OCI-LY7 (cell line): ENCODE measurements around the gene LYAR. TPM values are rescaled to one million over a fixed set of nuclear protein-coding genes. Genes with fewer than 3 reads are reported as not detected.

Experiments used
- BruUV-seq: library from RNA; stranded (reverse); fragments of 400-500 nt; replicated peaks from 2 replicates; lab custom pipeline; 2021; lab: Mats Ljungman, UMichigan
- CTCF ChIA-PET: fragments of 300-600 bp; sonication (Branson Sonifier 250); formaldehyde crosslinking; loops from one replicate; lab custom pipeline; 2022; ENCODE audit warnings: antibody characterized with exemption; ENCODE audit not compliant: unreplicated experiment; lab: Charles Lee
- POLR2A ChIA-PET: fragments of 300-600 bp; sonication (Branson Sonifier 250); formaldehyde crosslinking; loops from one replicate; lab custom pipeline; 2022; ENCODE audit warnings: antibody characterized with exemption; lab: Charles Lee
- DNase-seq: peaks from one replicate; pipeline ENCODE4 v3.0.0-alpha.2; 2015; ENCODE audit warnings: low spot score
- H2AFZ ChIP-seq: fragments of 200-600 bp; sonication (generic), shearing (Covaris generic); 2 replicates; pipeline ENCODE4 v1.6.1; 2014; ENCODE audit warnings: mild to moderate bottlenecking, antibody characterized with exemption, low read length, moderate library complexity
- H3K27ac ChIP-seq: fragments of 200-600 bp; sonication (generic); 2 replicates; pipeline ENCODE4 v1.5.1; 2014; ENCODE audit warnings: mixed run types, low read depth, mild to moderate bottlenecking, moderate library complexity, low read length, inconsistent platforms; ENCODE audit not compliant: poor library complexity, severe bottlenecking
- H3K36me3 ChIP-seq: fragments of 200-600 bp; sonication (generic); 2 replicates; pipeline ENCODE4 v1.6.1; 2014; ENCODE audit warnings: mild to moderate bottlenecking, antibody characterized with exemption, low read length, moderate library complexity, mixed read lengths; ENCODE audit not compliant: insufficient read depth
- H3K4me1 ChIP-seq: fragments of 200-600 bp; sonication (generic); 2 replicates; pipeline ENCODE4 v1.5.1; 2014; ENCODE audit warnings: mild to moderate bottlenecking, low read length; ENCODE audit not compliant: insufficient read depth, poor library complexity, severe bottlenecking
- H3K4me2 ChIP-seq: fragments of 200-600 bp; sonication (generic); 2 replicates; pipeline ENCODE4 v1.6.1; 2014; ENCODE audit warnings: mild to moderate bottlenecking, low read length
- H3K4me3 ChIP-seq: fragments of 200-600 bp; sonication (generic); 2 replicates; pipeline ENCODE4 v1.5.1; 2014; ENCODE audit warnings: mild to moderate bottlenecking, low read depth, low read length; ENCODE audit not compliant: poor library complexity, severe bottlenecking
- H3K79me2 ChIP-seq: fragments of 200-600 bp; sonication (generic); 2 replicates; pipeline ENCODE4 v1.6.1; 2016; ENCODE audit warnings: low read depth, mild to moderate bottlenecking, low read length, moderate library complexity, mixed read lengths; ENCODE audit not compliant: insufficient read depth
- H3K9me2 ChIP-seq: fragments of 200-600 bp; sonication (generic); 2 replicates; pipeline ENCODE4 v1.6.1; 2016; ENCODE audit warnings: mild to moderate bottlenecking, low read length, mixed read lengths; ENCODE audit not compliant: insufficient read depth
- H3K9me3 ChIP-seq: fragments of 200-600 bp; sonication (generic); 2 replicates; pipeline ENCODE4 v1.6.1; 2014; ENCODE audit warnings: mild to moderate bottlenecking, mixed run types, low read length, mixed read lengths
- H4K20me1 ChIP-seq: fragments of 200-600 bp; sonication (generic); 2 replicates; pipeline ENCODE4 v1.6.1; 2014; ENCODE audit warnings: mild to moderate bottlenecking, antibody characterized with exemption, low read length, moderate library complexity, mixed read lengths; ENCODE audit not compliant: insufficient read depth
- EZH2phosphoT487 ChIP-seq: fragments of 200-600 bp; sonication (generic); IDR thresholded peaks from 2 replicates; pipeline ENCODE4 v1.6.1; 2018; ENCODE audit warnings: low read depth, borderline replicate concordance, mild to moderate bottlenecking, mixed run types, antibody characterized with exemption, low read length, moderate library complexity, mixed read lengths
- intact Hi-C: fragments of 100-400 bp; cut with micrococcal nuclease; formaldehyde crosslinking; loops from one replicate; pipeline ENCODE4 v1.10.0; 2022; ENCODE audit not compliant: unreplicated experiment
- total RNA-seq, 2 experiments: library from RNA; depleted of rRNA in 1 of 2; stranded (reverse); fragments of >200 nt in 1 of 2; shearing (Covaris generic) in 1 of 2; gene quantifications; 2 replicates each; pipeline ENCODE4 v1.2.3, GENCODE V29; 2014 to 2022
- TF ChIP-seq, protein P1 (sequence below): fragments of 200-600 bp; sonication (generic); conservative IDR thresholded peaks from 2 replicates; pipeline ENCODE4 v1.5.1; 2014; ENCODE audit warnings: mild to moderate bottlenecking, antibody characterized with exemption, low read length, moderate library complexity, mixed read lengths

LYAR gene
- total RNA-seq, 2 experiments from 2014 or later = 58.5 to 58.8 TPM

DNA sequence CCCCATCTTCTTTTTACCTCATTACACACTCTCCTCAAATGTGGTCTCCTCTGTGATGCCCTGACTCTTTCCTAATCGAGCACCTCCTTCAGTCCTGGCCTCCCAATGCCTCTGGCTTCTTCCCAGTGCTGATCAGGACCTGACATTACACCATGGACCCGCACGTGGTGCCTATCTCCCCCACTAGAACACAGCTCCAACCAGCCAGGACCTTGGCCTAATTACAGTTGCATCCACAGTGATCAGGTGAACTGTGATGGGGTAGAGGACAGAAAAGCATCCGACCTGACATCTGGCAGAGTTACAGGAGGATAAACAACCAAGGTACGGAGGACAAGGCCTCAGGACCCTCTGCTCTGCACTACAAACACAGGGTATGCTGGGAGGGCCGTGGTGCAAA is 12.4 kb downstream of the LYAR start:
- intact Hi-C loops = no loop called here
- Histone ChIP-seq H3K79me2 (no peaks in the 10 kb centered on the region), H3K4me1 (no peaks in the 10 kb centered on the region), H2AFZ (no peak overlapping the region), H4K20me1 (no peaks in the 10 kb centered on the region), H3K36me3 (peaks cover 92% of the 10 kb centered on the region), H3K9me2 (no peaks in the 10 kb centered on the region), H3K4me2 (no peak overlapping the region), H3K4me3 (no peak overlapping the region), H3K9me3 (no peaks in the 10 kb centered on the region), H3K27ac (no peak overlapping the region)
- POLR2A ChIA-PET = interaction anchor here (0.7 to 1.1 kb wide), 2 partner anchors 9 to 29 kb away, joined by 3 read pairs; no protein-coding TSS in a partner anchor
- TSS peak; percentile 19 for BruUV-seq
- CTCF ChIA-PET = no interaction called here
- TF ChIP-seq, protein P1, sequence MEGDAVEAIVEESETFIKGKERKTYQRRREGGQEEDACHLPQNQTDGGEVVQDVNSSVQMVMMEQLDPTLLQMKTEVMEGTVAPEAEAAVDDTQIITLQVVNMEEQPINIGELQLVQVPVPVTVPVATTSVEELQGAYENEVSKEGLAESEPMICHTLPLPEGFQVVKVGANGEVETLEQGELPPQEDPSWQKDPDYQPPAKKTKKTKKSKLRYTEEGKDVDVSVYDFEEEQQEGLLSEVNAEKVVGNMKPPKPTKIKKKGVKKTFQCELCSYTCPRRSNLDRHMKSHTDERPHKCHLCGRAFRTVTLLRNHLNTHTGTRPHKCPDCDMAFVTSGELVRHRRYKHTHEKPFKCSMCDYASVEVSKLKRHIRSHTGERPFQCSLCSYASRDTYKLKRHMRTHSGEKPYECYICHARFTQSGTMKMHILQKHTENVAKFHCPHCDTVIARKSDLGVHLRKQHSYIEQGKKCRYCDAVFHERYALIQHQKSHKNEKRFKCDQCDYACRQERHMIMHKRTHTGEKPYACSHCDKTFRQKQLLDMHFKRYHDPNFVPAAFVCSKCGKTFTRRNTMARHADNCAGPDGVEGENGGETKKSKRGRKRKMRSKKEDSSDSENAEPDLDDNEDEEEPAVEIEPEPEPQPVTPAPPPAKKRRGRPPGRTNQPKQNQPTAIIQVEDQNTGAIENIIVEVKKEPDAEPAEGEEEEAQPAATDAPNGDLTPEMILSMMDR = no peak
- TF ChIP-seq EZH2phosphoT487 = no peak
- no peak for DNase-seq

DNA sequence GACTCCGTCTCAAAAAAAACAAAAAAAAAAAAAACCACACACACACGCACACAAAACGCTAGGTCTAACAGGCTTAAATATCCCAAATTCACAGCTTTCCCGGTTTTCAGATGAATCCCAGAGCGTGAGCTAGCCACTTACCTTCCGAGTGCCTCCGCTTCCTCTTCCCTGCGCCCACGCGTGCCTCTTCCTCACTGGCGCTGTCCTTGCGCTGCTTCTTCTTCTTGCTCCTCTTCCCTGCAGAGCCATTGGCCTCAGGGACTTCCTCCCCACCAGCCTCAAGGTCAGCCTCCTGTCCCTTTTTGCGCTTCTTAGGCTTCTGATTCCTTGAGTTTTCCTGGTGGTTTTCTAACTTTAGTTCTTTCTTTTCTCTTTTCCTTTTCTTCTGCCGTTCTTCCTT is 15.7 kb downstream of the LYAR start:
- Histone ChIP-seq H3K9me3 (no peaks in the 10 kb centered on the region), H3K36me3 (peaks cover 90% of the 10 kb centered on the region), H2AFZ (no peak overlapping the region), H3K9me2 (no peaks in the 10 kb centered on the region), H4K20me1 (no peaks in the 10 kb centered on the region), H3K4me2 (no peak overlapping the region), H3K79me2 (no peaks in the 10 kb centered on the region), H3K4me1 (no peaks in the 10 kb centered on the region), H3K4me3 (no peak overlapping the region), H3K27ac (no peak overlapping the region)
- ChIA-PET POLR2A (interaction anchor here (1.1 kb wide), 1 partner anchor 22 kb away, joined by 3 read pairs; no protein-coding TSS in a partner anchor), CTCF (interaction anchor here (0.5 kb wide), 1 partner anchor 9 kb away, joined by 3 read pairs; no protein-coding TSS in a partner anchor)
- intact Hi-C loops = no loop called here
- BruUV-seq = no TSS peak
- TF ChIP-seq, protein P1 = no peak
- no peak for TF ChIP-seq EZH2phosphoT487
- no peak for DNase-seq

DNA sequence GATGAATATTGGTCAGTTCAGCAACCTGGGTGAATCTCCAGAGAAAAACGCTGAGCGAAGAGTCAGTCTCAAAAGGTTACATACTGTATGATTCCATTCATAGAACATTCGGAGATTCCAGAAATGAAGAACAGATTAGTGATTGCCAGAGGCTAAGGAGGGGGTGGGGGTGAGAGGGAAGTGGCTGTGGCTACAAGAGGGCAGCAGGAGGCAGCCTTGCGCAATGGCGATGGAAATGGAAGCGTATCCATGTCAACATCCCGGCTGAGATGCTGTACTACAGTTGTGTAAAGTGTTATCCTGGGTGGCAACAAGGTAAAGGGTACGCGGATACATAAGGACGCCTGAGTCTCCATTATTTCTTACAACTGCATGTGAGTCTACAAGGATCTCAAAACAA is 18.0 kb downstream of the LYAR start:
- Histone ChIP-seq H3K27ac (no peak overlapping the region), H3K79me2 (no peaks in the 10 kb centered on the region), H2AFZ (no peak overlapping the region), H3K9me3 (no peaks in the 10 kb centered on the region), H3K4me2 (no peak overlapping the region), H4K20me1 (no peaks in the 10 kb centered on the region), H3K4me3 (no peak overlapping the region), H3K4me1 (no peaks in the 10 kb centered on the region), H3K36me3 (peaks cover 92% of the 10 kb centered on the region), H3K9me2 (no peaks in the 10 kb centered on the region)
- TF ChIP-seq EZH2phosphoT487 = no peak
- TF ChIP-seq, protein P1 = peak; percentile 44
- no peak for DNase-seq
- intact Hi-C loops = no loop called here
- ChIA-PET CTCF (no interaction called here), POLR2A (interaction anchor here (0.5 kb wide), 1 partner anchor 20 kb away, joined by 3 read pairs; no protein-coding TSS in a partner anchor)
- BruUV-seq = no TSS peak
